Measurements from ENCODE around the gene EBPL.
"Not testable (repeated sequence)": the region's sequence is repeated elsewhere in the genome, so short reads cannot be mapped to it uniquely, and the experiment has no call there.

Gene EBPL

DNA sequence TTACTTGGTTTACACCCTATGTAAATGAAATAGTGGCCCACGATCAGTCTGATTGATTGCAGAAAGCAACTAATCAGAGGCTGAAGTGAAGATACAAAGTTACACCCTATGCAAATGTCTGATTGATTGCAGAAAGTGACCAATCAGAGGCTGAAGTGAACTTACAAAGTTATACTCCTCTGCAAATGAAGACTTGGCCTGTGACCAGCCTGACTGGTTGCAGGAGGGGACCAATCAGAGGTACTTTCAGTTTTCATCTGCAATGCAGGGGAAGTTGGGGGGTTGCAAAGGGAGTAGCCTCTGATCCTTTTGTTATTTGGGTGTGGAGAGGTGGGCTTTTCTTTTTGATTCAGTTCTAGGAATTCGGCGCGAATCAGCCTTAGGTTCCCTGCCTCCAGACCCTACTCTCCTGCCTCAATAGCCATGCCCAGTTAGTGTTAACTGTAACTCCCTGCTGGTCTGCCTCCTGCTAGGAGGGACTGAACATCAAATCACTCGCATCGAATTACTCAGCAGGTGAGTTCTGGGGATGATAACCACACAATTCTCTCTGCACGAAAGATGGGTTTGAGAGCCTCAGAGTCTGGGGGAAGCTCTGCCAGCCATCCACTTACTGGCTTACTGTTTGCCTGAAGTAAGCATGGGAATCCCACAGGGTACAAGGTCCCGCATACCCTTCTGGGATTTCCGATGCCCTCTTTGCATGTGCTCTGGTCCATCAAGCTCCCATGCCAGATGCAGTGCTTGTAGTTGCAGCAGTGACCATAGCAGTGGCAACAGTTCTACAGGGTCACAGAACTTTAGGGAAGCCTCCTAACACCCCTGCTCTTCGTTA is 55.5 kb downstream of the EBPL start:
- DNase-seq (ENCODE audit: low spot score) = no peak

- DNase-seq (ENCODE audit: low spot score) = no peak
Measured at GRCh38 chr13:49633710-49634109, 57.6 kb downstream of the EBPL start.

- no peak for DNase-seq (ENCODE audit: low spot score)
Measured at GRCh38 chr13:49632156-49632555, 59.1 kb downstream of the EBPL start.

- no peak for DNase-seq (ENCODE audit: low spot score)
Measured at GRCh38 chr13:49630580-49630979, 60.7 kb downstream of the EBPL start.

DNA sequence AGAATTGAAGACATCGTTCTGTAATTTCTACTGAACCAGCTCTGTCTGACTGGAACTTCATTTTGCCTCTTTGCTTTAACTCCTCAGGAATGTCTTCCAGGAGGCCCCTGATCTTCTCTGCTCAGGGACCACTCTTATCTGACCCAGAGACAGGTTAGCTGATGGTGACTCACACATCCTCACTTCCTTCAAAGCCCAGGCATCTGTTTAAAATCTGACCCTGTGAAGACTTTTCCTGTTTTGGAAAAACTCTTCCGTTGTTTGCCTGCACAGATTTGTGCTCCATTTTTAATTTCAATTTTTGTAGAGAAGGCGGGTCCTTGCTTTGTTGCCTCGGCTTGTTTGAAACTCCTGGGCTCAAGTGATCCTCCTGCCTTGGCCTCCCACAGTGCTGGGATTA is 61.3 kb downstream of the EBPL start:
- DNase-seq (ENCODE audit: low spot score) = no peak

GRCh38 chr13:49629196-49629938 is 61.9 kb downstream of the EBPL start:
- no peak for DNase-seq (ENCODE audit: low spot score)

GRCh38 chr13:49627831-49628652 is 63.2 kb downstream of the EBPL start, which contains the start of gene ARL11:
Gene ARL11 (plus strand): TSS chr13:49628507. CDS start chr13:49630448, 1,941 bp downstream.
- DNase-seq (ENCODE audit: low spot score) = no peak

GRCh38 chr13:49625392-49626079 is 65.8 kb downstream of the EBPL start:
- DNase-seq (ENCODE audit: low spot score) = no peak

DNA sequence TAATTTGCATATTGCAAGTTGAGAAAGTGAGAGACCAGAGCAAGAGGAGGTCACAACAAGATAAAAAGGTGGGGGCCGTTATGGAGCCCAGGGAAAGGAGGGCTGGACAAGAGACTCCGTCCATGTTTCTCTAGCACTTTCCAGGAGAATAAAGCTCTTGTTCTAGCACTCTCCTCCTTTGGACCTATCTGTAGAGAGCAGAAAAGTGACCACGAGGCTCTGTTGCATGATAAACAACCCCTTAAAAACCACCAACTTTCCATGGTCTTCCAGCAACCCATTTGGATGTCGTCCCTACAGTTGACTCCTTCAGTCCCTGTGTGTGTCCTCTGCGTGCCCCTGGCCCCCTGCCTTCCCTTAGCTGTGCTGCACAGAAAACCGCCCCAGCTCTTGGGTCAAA is 67.1 kb downstream of the EBPL start:
- DNase-seq (ENCODE audit: low spot score) = no peak

DNA sequence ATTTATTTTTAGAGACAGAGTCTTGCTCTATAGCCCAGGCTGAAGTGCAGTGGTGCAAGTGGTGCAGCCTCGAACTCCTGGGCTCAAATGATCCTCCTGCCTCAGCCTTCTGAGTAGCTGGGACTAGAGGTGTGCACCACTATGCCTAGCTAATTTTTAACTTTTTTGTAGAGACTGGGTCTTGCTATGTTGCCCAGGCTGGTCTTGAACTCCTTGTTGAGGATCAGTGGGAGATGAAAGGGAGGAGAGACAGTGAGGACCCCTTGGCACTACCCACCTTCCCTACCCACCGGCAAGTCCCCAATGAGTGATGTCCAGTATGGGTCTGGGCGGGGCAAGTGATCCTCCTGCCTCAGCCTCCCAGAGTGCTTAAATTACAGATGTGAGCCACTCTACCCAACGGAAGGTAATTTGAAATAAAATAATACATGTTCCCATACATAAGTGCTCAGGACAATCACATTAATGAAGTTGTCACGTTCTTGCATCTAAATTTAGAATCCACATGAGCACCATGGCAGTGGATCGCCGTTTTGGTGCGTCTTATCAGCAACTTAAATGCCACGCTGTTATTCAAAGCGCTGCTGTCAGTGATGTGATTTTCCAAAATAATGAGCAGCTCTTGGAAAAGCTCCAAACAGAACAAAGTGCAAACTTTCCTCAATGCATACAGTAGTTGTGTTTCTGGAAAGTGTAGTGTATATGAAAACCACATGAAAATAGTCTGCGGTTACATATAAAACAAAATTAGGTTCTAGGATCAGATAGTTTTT is 68.9 kb downstream of the EBPL start:
- DNase-seq (ENCODE audit: low spot score) = no peak

GRCh38 chr13:49620170-49620621 is 71.1 kb downstream of the EBPL start:
- DNase-seq (ENCODE audit: low spot score) = no peak

- no peak for DNase-seq (ENCODE audit: low spot score)
Measured at GRCh38 chr13:49616676-49617065, 74.6 kb downstream of the EBPL start.

DNA sequence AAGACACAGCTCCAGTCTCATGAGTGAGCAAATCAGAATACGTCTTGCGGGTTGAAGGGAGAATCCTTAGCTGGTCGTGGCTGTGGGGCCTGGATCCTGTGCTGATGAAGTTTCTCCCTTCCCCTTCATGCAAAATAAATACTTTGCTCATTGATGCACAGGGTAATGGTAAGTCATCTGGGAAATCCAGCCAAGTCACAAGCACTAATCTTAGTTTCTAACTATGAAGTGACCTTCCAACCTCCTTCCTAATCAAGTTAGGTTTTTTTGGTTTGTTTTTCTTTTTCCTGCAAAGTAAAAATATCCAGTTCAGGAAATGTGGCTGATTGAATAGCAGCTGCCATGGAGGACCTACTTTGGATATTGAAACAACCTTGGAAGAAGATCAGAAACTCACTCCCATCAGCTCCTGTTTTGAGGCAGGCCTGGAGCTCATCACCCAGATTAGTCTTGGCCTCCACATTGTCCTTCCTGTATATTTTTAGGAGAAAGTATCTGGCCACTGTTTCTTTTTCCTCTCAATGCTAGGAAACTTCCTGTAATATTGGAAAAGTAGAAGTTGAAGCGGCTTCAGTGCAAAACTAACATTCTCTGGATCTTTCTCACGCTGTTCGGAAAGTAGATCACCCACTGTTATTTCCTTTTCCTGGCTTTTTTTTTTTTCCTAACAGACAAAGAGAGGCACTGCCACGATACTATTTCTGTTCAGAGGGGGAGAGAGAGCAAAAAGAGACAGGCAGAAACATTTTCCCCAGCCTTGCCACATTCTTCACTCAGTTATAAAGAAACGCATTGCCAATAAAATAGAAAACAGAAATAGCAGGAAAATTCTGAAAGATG is 75.2 kb downstream of the EBPL start:
- DNase-seq (ENCODE audit: low spot score) = no peak

DNA sequence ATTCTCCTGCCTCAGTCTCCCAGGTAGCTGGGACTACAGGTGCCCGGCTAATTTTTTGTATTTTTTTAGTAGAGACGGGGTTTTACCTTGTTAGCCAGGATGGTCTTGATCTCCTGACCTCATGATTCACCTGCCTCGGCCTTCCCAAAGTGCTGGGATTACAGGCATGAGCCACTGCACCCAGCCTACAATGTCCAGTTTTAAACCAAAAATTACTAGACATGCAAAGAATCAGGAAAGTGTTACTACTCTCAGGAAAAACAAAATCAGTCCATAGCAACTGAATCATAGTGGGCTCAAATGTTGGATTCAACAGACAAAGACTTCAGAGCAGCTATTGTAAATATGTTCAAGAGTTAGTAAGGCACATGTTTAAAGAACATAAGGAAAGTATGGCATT is 79.2 kb downstream of the EBPL start:
- DNase-seq (ENCODE audit: low spot score) = not testable (repeated sequence)
